Neural cell (in vitro differentiated cells): Measurements from ENCODE around the gene SNX6. TPM values are rescaled to one million over a fixed set of nuclear protein-coding genes. Genes with fewer than 3 reads are reported as not detected.

Experiments
- H2AFZ ChIP-seq: fragments of 200-600, 300-800 bp; sonication (generic), shearing (Covaris generic); 2 replicates; pipeline ENCODE4 v1.6.0; 2014; ENCODE audit warnings: low read depth, mild to moderate bottlenecking, antibody characterized with exemption, low read length, moderate library complexity
- H3F3A ChIP-seq: fragments of 200-600 bp; shearing (Covaris generic); 2 replicates; pipeline ENCODE4 v1.6.1; 2016; ENCODE audit warnings: mild to moderate bottlenecking, moderate library complexity, mixed read lengths, antibody characterized with exemption, low read length; ENCODE audit not compliant: insufficient read depth, poor library complexity, severe bottlenecking
- H3K27ac ChIP-seq: fragments of 200-600, 300-800 bp; sonication (generic), shearing (Covaris generic); 2 replicates; pipeline ENCODE4 v1.5.1; 2014; ENCODE audit warnings: mild to moderate bottlenecking, low read length, moderate library complexity
- H3K27me3 ChIP-seq: fragments of 300-800, 200-600 bp; sonication (generic), shearing (Covaris generic); 2 replicates; pipeline ENCODE4 v1.6.0; 2014; ENCODE audit warnings: mild to moderate bottlenecking, low read depth, low read length, moderate library complexity; ENCODE audit not compliant: insufficient read depth
- H3K36me3 ChIP-seq: fragments of 300-800, 200-600 bp; sonication (generic), shearing (Covaris generic); 2 replicates; pipeline ENCODE4 v1.5.1; 2014; ENCODE audit warnings: mild to moderate bottlenecking, antibody characterized with exemption, low read length, moderate library complexity; ENCODE audit not compliant: insufficient read depth
- H3K4me2 ChIP-seq: fragments of 300-800, 200-600 bp; sonication (generic), shearing (Covaris generic); 2 replicates; pipeline ENCODE4 v1.6.0; 2014; ENCODE audit warnings: mild to moderate bottlenecking, low read length
- H3K4me3 ChIP-seq: fragments of 300-800, 200-600 bp; sonication (generic), shearing (Covaris generic); 2 replicates; pipeline ENCODE4 v1.5.1; 2014; ENCODE audit warnings: mild to moderate bottlenecking, low read length, moderate library complexity
- H3K79me2 ChIP-seq: fragments of 200-600 bp; shearing (Covaris generic); replicated peaks from 2 replicates; pipeline ENCODE4 v1.6.0; 2014; ENCODE audit warnings: mild to moderate bottlenecking, low read length, moderate library complexity; ENCODE audit not compliant: insufficient read depth
- H3K9ac ChIP-seq: fragments of 300-800, 200-600 bp; sonication (generic), shearing (Covaris generic); 2 replicates; pipeline ENCODE4 v1.6.1; 2016; ENCODE audit warnings: mild to moderate bottlenecking, low read length, mixed read lengths
- H3K9me2 ChIP-seq: fragments of 200-600 bp; shearing (Covaris generic); 2 replicates; pipeline ENCODE4 v1.6.1; 2016; ENCODE audit warnings: mild to moderate bottlenecking, low read length, mixed read lengths; ENCODE audit not compliant: insufficient read depth
- H3K9me3 ChIP-seq: fragments of 200-600, 300-800 bp; sonication (generic), shearing (Covaris generic); 2 replicates; pipeline ENCODE4 v1.6.1; 2016; ENCODE audit warnings: mild to moderate bottlenecking, mixed run types, low read length, moderate library complexity, mixed read lengths
- H4K20me1 ChIP-seq: fragments of 200-600 bp; shearing (Covaris generic); 2 replicates; pipeline ENCODE4 v1.6.1; 2016; ENCODE audit warnings: mild to moderate bottlenecking, mixed run types; ENCODE audit not compliant: insufficient read depth
- EP300 ChIP-seq: fragments of 450-650 bp; conservative IDR thresholded peaks from 2 replicates; pipeline ENCODE4 v1.6.1; 2014; ENCODE audit warnings: antibody characterized with exemption, mild to moderate bottlenecking, moderate library complexity; ENCODE audit not compliant: poor library complexity, severe bottlenecking
- MXI1 ChIP-seq: fragments of 450-650 bp; conservative IDR thresholded peaks from 2 replicates; pipeline ENCODE4 v1.6.1; 2014; ENCODE audit warnings: antibody characterized with exemption, mild to moderate bottlenecking; ENCODE audit not compliant: poor library complexity, severe bottlenecking
- POLR2AphosphoS5 ChIP-seq: IDR thresholded peaks from 2 replicates; pipeline ENCODE4 v1.6.1; 2012
- RAD21 ChIP-seq: fragments of 450-650 bp; conservative IDR thresholded peaks from 2 replicates; pipeline ENCODE4 v1.6.1; 2014; ENCODE audit warnings: antibody characterized with exemption, mild to moderate bottlenecking, moderate library complexity
- TAF1 ChIP-seq: IDR thresholded peaks from 2 replicates; pipeline ENCODE4 v1.6.1; 2012; ENCODE audit warnings: low read depth
- polyA plus RNA-seq: library from polyadenylated mRNA; depleted of rRNA; stranded (reverse); fragments of >200 nt; gene quantifications from 2 replicates; pipeline ENCODE4 v1.2.3, GENCODE V29; 2014
- TF ChIP-seq, protein P1 (sequence below): fragments of 450-650 bp; IDR thresholded peaks from 2 replicates; pipeline ENCODE4 v1.5.1; 2014; ENCODE audit warnings: antibody characterized with exemption, mild to moderate bottlenecking, moderate library complexity; ENCODE audit not compliant: poor library complexity, severe bottlenecking
- TF ChIP-seq, protein P2 (sequence below): IDR thresholded peaks from 2 replicates; pipeline ENCODE4 v1.6.1; 2012; ENCODE audit warnings: borderline replicate concordance

SNX6 gene
- polyA plus RNA-seq, 1 donor from 2014 or later: 129 TPM

DNA sequence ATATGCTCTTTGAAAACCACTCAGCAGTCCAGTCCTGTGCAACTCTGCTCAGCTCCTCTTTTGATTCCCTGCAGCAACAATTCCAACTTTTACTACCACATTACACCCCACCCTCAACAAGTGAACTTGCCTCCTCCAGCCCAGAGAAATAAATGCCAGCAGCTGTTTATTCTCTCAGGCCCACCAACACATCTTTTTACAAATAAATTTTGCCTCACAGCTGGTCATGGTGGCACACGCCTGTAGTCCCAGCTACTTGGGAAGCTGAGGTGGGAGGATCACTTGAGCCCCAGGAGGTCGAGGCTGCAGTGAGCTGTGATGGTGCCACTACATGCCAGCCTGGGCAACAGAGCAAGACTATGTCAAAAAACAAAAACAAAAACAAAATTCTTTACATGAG is 9.8 kb downstream of the SNX6 start:
- no peak overlapping the region for H3K4me3 ChIP-seq
- H3K4me2 ChIP-seq: no peak overlapping the region
- no peaks in the 10 kb centered on the region for H3K9me2 ChIP-seq
- H2AFZ ChIP-seq: no peak overlapping the region
- H4K20me1 ChIP-seq: no peaks in the 10 kb centered on the region
- no peaks in the 10 kb centered on the region for H3K79me2 ChIP-seq
- no peaks in the 10 kb centered on the region for H3K36me3 ChIP-seq
- TF ChIP-seq, protein P1, sequence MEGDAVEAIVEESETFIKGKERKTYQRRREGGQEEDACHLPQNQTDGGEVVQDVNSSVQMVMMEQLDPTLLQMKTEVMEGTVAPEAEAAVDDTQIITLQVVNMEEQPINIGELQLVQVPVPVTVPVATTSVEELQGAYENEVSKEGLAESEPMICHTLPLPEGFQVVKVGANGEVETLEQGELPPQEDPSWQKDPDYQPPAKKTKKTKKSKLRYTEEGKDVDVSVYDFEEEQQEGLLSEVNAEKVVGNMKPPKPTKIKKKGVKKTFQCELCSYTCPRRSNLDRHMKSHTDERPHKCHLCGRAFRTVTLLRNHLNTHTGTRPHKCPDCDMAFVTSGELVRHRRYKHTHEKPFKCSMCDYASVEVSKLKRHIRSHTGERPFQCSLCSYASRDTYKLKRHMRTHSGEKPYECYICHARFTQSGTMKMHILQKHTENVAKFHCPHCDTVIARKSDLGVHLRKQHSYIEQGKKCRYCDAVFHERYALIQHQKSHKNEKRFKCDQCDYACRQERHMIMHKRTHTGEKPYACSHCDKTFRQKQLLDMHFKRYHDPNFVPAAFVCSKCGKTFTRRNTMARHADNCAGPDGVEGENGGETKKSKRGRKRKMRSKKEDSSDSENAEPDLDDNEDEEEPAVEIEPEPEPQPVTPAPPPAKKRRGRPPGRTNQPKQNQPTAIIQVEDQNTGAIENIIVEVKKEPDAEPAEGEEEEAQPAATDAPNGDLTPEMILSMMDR: no peak
- TF ChIP-seq, protein P2, sequence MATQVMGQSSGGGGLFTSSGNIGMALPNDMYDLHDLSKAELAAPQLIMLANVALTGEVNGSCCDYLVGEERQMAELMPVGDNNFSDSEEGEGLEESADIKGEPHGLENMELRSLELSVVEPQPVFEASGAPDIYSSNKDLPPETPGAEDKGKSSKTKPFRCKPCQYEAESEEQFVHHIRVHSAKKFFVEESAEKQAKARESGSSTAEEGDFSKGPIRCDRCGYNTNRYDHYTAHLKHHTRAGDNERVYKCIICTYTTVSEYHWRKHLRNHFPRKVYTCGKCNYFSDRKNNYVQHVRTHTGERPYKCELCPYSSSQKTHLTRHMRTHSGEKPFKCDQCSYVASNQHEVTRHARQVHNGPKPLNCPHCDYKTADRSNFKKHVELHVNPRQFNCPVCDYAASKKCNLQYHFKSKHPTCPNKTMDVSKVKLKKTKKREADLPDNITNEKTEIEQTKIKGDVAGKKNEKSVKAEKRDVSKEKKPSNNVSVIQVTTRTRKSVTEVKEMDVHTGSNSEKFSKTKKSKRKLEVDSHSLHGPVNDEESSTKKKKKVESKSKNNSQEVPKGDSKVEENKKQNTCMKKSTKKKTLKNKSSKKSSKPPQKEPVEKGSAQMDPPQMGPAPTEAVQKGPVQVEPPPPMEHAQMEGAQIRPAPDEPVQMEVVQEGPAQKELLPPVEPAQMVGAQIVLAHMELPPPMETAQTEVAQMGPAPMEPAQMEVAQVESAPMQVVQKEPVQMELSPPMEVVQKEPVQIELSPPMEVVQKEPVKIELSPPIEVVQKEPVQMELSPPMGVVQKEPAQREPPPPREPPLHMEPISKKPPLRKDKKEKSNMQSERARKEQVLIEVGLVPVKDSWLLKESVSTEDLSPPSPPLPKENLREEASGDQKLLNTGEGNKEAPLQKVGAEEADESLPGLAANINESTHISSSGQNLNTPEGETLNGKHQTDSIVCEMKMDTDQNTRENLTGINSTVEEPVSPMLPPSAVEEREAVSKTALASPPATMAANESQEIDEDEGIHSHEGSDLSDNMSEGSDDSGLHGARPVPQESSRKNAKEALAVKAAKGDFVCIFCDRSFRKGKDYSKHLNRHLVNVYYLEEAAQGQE: no peak
- TF ChIP-seq EP300 (no peak), TAF1 (no peak), RAD21 (no peak)
- H3K27me3 ChIP-seq: no peaks in the 10 kb centered on the region
- no peak overlapping the region for H3K27ac ChIP-seq
- no peaks in the 10 kb centered on the region for H3F3A ChIP-seq
- H3K9me3 ChIP-seq: no peaks in the 10 kb centered on the region
- H3K9ac ChIP-seq: no peak overlapping the region

DNA sequence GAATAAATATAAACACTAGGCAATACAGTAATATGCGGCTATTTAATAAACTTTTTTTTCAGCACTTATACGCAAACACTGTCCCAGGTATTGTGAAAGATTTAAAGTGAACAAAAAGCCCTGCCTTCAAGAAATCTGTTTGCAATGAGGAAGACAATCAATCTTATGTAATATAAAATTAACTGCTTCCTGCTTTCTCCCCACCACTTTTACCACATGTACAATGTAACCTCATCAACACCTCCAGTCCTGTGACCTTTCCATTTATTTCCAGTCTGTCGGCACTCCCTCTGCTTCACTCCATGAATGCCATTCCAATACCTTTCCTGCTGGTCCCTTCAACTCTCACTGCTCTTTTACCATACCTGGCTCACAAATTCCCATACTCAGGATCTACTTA is 10.5 kb downstream of the SNX6 start:
- no peak overlapping the region for H3K27ac ChIP-seq
- H3K36me3 ChIP-seq: no peaks in the 10 kb centered on the region
- H3K27me3 ChIP-seq: no peaks in the 10 kb centered on the region
- no peak overlapping the region for H3K9ac ChIP-seq
- TF ChIP-seq TAF1 (no peak), POLR2AphosphoS5 (no peak), MXI1 (no peak)
- TF ChIP-seq, protein P2: no peak
- no peaks in the 10 kb centered on the region for H3F3A ChIP-seq
- no peaks in the 10 kb centered on the region for H3K79me2 ChIP-seq
- no peak overlapping the region for H3K4me2 ChIP-seq
- H2AFZ ChIP-seq: no peak overlapping the region
- no peaks in the 10 kb centered on the region for H4K20me1 ChIP-seq
- no peak overlapping the region for H3K4me3 ChIP-seq
- no peaks in the 10 kb centered on the region for H3K9me3 ChIP-seq
- H3K9me2 ChIP-seq: no peaks in the 10 kb centered on the region
